ENCODE results near the gene OR4K1.
"Not testable (repeated sequence)": the region's sequence is repeated elsewhere in the genome, so short reads cannot be mapped to it uniquely, and the experiment has no call there.

OR4K1 gene, protein sequence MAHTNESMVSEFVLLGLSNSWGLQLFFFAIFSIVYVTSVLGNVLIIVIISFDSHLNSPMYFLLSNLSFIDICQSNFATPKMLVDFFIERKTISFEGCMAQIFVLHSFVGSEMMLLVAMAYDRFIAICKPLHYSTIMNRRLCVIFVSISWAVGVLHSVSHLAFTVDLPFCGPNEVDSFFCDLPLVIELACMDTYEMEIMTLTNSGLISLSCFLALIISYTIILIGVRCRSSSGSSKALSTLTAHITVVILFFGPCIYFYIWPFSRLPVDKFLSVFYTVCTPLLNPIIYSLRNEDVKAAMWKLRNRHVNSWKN

DNA sequence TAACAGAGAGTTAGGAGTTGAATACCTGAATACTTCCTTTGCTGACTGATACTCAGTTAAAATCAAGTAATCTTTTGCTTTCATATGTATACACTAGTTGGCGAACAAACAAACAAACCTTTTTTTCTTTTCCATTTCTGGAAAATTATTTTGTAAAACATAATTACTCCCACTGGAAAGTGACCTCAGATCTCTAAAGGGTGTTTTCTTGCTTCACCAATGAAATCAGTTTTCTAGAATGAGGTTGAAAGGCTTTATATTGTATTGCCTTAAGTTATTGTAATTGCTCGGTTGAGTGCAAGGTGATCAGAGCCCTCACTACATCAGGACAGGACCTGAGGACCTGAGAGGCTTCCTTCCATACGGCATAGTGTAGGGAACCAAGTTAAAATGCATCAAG, at the start of gene OR4K1:
Gene OR4K1 (plus strand): TSS at position 301 of the 400 bp plus-strand sequence. CDS start 4,750 bp downstream, outside the sequence.
- DNase-seq: no peak

DNA sequence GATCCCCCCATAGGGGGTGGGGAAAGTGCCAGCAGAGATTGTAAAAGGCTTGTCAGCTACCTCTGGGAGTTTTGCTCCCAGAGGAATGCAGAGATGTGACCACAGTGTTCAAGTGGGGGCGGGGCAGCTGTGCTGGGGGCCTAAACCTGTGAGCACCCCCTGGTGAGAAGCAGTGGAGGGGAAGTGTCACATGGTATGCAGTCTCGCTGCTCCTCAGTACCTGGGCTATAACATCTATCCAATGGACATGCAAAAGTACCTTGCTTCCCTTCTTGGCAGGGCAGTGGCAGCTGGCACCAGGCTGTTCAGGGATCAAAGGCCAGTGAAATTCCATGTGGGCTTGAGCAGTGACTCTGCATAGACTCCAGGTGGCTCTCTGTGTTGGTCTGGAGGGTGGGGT, 35.4 kb upstream of the OR4K1 start:
- no peak for DNase-seq

DNA sequence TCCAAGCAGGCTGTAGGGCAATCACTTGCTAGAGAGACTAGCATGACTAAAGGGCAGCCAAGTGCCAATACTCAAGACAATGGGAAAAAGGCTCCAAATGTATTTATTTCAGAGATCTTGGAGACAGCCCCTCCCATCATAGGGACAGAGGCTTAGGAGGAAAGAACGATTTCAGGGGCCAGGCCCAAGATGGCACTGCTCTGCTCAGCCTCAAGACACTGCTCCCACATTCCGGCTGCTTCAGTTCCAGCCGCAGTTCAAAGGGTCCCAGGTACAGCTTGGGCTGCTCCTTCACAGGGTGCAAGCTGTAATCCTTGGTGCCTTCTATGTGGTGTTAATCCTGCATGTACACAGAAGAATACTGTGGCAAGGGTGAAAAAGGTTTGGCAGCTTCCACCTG, 29.7 kb upstream of the OR4K1 start:
- DNase-seq: no peak

DNA sequence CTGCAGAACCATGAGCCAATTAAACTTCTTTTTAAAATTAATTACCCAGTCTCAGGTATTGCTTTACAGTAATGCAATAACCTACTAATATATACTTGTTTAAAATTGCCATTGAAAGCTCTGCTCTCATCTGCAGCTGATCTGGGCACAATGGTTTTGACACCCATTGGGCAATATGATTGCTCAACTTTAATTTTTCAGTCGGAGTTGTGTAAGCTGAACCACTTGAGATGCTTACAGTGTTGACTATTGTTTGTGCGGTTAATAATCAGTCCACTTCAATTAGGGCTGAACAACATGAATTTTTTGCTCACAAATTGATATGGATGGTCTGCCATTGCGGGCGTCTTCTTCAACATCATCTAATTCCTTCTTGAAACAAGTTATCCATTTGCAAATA, 28.3 kb upstream of the OR4K1 start:
- DNase-seq: no peak

DNA sequence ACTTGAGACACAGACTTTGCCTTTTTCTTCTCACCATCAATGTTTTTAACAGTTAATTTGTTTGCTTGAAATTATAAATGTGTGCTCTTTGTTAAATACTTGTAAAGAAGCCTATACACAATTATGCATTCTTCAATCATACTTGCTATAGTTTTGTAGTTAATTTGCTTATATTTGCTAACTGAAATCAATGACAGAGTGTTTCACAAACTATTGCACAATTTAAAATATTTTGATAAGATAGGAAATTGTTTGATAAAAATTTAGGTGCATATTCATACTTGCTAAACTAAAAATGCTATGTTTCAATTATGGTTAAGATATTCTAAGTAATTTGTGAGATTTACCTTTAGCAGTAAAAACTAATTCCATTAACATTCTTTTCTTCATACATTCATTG, 24.1 kb upstream of the OR4K1 start:
- DNase-seq: no peak

DNA sequence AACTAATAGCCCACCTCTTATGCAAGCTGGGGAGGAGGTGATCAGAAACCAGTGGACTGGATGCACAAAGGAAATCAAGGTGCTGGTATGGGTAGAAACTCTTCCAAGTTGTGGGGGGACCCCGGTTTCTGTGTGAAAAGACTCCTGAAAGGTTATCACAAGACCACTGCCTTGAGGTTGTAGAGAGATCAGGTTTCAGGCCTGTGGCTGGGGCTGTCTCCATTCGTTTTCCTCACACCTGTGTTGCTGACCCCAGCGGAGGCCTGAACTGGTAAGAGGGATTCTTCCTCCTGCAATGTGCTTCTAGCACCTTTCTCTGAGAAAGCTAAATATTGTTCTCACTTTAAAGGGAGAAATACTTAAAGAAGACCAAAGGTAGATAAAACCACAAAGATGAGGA, 19.6 kb upstream of the OR4K1 start:
- no peak for DNase-seq

DNA sequence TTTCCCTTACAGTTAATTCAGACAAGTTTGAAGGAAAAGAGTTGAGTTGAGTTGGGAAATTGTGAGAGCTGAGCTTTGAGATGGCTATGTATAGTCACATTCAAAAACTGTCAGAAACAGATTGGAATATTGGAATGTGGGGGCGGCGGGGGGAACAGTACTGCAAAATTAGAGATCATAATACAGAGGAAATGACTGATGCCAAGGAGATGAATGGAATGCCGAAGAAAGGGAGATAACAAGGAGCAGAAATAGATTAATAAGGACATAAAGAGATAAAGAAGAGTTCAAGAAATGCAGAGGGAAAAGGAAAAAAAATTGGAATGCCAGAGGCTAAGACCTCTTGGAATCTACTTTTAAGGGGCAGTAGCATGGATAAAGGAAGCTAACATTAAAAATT, 13.5 kb upstream of the OR4K1 start:
- no peak for DNase-seq

DNA sequence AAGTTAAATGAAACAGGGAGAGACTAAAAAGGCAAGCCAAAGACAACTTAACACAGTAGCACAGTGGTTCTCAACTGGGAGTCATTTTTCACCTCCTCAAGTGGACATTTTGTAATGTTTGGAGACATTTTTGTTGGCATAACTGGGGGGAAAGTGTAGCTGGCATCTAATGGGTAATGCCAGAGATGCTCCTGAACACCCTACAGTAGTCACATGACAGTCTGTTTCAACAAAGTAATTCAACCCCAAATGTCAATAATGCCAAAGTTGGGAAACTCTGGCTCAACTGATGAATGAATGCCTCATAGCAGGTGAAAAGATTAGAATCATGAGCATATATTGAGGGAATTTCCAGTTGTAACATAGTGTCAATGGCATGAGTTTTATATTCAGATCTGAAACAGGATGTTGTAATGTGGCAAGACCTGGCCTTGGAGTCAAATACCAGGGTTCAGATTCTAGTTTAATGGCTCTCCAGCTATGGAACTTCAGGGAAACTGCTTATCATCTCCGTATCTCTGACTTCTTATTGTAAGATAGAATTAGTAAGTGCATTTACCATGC, 12.7 kb upstream of the OR4K1 start:
- DNase-seq: no peak

DNA sequence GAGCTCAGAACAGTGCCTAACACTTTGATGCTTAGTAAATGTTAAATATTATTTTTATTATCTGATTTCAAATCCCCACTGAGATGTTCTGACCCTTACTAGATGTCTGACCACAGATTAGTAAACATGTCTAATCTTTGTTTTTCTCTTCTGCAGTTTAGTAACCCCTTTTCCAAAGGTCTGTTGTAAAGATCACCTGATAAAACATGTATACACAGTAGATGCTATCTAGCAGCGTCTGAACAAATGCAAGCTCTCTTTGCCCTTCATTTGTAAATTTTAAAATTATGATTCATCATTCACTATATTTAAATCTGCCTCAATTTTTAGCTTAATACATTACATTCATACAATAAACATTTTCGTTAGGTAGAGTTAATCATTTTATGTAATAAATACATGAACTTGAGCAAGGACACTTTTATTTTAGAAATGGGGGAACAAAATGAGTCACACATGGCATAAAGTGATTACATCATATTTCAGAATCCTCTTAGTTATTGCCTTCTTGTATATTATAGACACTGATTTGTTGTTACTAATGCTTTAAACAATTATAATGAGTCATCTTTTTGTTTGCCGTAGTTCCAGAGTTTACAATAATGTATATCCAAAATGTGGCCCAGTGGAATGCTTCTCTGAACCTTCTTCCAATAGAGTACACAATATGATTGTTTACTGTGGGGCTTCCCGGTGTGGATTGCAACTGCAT, 12.0 kb upstream of the OR4K1 start:
- DNase-seq: no peak

DNA sequence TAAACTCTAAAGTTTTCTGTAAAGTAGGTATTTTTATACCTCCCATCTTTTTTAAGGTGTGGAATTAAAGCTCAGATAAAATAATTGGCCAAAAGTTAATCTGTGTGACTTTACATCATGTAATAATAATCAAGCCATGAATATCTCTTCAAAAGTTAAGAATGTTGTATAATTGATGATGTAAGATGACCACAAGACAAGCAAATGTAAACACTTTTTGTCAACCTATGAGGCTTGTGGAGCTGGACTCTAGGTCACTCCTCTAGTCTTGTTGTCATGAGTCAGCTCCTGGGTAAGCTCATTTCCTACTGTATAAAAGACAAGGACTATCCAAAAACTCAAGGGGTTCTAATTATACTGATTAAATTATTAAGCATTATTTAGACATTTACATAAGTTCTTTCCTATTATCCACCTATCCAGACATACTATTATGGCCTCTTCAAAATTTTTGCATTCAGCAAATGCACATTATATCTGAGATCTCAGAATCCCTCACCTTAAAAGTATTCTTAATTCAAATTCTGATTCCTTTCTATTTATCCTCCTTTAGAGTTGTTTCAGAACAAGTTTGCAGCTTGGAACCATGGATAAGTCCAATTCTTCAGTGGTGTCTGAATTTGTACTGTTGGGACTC, 10.6 kb upstream of the OR4K1 start, which contains the start of gene OR4K5:
Gene OR4K5 (plus strand): TSS at position 587 of the 637 bp plus-strand sequence. CDS start 0 bp downstream, at position 587.
- DNase-seq: no peak

DNA sequence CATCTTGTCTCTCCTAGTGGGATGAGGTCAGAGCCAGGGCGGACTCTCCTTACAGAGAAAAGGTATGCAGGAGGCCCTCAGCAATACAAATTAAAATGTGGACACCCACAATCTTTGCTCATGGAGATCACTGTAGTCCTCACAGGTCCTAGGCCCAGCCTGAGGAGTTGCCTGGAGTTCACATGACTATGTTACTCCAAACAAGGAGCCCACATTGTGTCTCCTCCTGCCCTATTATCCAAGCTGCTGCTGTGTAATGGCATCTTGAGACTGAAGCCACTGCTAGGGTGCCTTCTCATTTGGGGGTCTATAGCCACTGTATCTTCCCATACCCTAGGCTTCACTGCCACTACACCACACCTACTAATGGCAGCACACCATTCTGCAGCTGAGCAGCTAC, 11.0 kb downstream of the OR4K1 start:
- DNase-seq: no peak

DNA sequence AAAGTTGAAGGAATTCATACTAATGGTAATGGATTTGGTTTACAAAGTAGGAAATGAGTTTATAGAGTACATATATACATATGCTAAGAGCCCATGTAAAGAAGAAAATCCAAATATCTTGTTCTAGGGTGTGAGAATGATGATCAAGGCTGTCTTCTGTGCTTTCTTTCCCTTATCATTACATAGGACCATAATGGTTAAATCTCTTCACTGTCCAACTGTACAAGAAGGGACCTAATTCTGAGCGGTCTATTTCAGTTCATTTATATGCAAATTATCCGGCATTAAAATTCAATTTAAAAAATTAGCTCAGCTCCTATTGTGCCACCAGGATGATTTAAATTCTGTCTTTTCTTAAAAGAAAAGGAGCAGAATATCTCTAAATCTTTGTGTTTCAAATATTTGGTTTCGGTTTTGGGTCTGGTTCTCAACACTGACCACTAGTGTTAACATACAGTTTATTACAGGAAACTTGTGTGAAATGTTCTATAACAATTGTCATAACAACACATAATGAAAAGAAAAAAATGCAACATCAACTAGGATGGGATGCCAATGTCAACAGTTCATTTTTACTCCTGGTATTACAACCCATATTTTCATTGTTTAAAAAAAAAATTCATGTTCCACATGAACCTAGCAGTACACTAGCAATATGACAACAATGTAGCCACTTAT, 16.8 kb downstream of the OR4K1 start:
- DNase-seq: no peak

DNA sequence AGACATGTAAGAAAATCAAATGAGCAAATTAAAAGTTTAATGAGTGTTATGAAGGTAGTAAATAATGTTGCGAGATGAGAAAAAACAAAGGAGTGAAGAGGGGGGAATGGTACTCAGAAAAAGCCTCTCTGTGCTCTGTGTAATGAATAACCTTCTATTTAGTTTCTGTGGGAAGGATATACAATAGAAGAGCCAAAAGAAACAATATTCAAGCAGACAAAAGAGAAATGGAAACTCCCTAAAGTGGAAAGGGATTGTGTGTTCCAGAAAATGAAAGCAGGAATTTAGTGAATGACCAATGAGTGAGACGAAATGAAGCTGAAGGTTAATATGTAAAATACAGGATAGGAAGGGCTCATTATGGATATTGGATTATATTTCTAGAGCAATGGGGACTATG, 18.5 kb downstream of the OR4K1 start:
- no peak for DNase-seq

DNA sequence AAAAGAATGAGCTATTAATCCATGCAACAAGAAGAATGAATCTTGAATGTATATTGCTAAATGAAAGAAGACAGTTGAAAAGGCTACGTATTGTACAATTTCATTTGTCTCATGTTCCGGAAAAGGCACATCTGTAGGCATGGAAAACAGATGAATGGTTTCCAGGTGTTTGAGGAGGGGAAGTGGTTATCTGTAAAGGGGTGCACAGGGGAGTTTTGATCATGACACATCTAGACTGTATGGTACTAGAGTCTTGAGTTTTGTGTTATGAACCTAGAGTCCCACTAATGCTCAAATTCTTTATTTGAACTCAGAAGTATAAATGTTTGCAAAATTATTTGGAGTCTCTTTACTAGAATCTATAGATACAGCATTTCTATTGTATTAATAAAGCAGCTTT, 39.0 kb downstream of the OR4K1 start:
- DNase-seq: not testable (repeated sequence)

DNA sequence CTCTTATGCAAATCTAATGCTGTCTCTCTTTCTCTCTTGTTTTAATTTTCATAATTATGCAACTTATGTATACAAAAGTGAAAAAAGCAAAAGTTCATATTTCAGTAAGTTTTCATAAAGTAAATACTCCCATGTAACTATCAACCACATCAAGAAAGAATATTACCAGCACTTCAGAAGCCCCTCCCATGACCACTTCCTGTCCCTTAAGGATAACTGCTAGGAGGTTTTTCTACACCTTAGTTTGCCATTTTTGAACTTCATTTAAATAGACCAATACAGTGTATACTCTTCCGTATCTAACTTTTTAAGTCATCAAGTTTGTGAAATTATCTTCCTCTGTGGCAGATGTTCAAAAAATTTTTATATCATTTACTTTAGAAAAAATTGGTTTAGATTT, 44.1 kb downstream of the OR4K1 start:
- no peak for DNase-seq

DNA sequence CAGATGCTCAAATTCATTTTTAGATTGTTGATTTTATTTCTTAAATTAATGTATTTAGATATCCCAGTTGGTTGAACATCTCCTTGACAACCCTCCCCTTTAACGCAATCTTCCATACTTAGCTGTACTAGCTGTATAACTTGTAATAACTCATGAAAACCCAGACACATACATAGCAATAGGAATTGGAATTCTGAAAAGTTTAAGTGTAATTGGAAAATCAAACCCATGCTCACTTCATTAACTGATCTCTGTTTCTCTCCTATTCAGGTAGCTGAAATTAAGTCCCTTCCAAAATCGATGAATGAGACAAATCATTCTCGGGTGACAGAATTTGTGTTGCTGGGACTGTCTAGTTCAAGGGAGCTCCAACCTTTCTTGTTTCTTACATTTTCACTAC, 44.6 kb downstream of the OR4K1 start, which contains the start of gene OR4K15:
Gene OR4K15 (plus strand): TSS at position 301 of the 400 bp plus-strand sequence. CDS start 0 bp downstream, at position 301.
- no peak for DNase-seq
